GM18502 (cell line): Measurements from ENCODE around the gene VAX1.
"Not testable (repeated sequence)": the region's sequence is repeated elsewhere in the genome, so short reads cannot be mapped to it uniquely, and the experiment has no call there.

Experiments
- ATAC-seq: cut with Tn5 transposase; IDR thresholded peaks from one replicate; pipeline ENCODE4 v1.9.1; 2021; ENCODE audit warnings: mild to moderate bottlenecking; ENCODE audit not compliant: unreplicated experiment, poor library complexity

The VAX1 gene

DNA sequence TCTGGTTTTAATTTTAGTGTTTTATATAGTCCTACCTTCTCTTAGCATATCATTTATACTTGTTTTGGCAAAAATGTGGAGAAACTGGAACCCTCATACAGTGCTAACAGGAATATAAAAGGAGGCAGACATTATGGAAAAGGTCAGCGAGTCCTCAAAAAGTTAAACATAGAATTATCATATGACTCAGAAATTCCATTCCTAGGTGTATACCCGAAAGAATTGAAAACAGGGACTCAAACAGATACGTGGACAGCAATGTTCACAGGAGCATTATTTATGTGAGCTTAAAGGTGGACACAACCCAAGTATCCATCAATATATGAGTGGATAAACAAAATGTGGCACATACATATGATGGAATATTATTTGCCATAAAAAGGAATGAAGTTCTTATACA is 51.5 kb downstream of the VAX1 start:
- no peak for ATAC-seq

DNA sequence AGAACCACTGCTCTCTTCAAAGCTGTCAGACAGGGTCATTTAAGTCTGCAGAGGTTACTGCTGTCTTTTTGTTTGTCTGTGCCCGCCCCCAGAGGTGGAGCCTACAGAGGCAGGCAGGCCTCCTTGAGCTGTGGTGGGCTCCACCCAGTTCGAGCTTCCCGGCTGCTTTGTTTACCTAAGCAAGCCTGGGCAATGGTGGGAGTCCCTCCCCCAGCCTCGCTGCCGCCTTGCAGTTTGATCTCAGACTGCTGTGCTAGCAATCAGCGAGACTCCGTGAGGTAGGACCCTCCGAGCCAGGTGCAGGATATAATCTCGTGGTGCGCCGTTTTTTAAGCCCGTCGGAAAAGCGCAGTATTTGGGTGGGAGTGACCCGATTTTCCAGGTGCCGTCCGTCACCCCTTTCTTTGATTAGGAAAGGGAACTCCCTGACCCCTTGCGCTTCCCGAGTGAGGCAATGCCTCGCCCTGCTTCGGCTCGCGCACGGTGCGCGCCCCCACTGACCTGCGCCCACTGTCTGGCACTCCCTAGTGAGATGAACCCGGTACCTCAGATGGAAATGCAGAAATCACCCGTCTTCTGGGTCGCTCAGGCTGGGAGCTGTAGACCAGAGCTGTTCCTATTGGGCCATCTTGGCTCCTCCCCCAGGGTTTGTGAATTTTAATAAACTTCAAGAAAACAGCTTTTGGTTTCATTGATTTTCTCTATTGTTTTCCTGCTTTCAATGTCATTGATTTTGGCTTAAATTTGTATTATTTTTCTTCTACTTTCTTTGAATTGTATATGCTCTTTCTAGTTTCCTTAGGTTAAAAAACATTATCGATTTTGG is 53.4 kb downstream of the VAX1 start:
- ATAC-seq: not testable (repeated sequence)
